Measurements from ENCODE around the gene MYOCOS.
A peak's percentile ranks its signal among the peaks of the same experiment; 100 is the strongest.
"Not testable (repeated sequence)": the region's sequence is repeated elsewhere in the genome, so short reads cannot be mapped to it uniquely, and the experiment has no call there.

Gene MYOCOS

DNA sequence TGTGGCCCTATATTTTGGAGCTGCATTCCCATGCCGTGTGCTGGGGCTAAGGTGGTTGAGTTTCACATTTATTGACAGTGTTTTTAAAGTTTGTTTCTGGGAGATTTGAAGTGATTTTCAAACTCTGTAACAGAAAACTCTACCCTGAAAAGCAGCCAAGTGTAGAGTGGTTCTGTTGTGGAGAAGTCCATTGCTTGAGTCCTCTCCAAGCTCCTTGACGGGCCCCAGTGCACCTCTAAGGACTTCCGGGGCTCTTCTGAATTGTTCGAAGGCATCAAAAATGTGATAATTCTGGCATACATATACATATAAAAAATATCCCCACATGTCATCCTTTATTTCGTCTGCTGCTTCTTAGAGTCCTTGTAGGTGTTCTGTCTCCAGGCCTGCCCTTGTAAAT lies 5.0 kb downstream of the MYOCOS start:
- DNase-seq = no peak

DNA sequence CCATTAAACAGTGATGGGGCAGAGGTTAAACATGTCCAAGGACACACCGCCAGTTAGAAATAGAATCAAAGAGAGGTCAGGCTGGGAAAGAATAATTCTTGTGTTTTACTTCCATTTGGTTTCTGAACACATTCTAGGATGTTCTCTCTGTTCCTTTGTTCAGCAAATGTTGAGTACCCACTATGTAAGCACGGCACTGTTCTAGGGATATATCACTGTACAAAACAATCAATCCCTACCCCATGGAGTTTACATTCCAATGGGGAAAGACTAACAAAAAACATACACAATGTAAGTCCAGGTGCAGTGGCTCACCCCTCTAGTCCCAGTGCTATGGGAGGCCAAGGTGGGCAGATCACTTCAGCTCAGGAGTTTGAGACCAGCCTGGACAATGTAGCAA lies 6.2 kb downstream of the MYOCOS start:
- DNase-seq = no peak

DNA sequence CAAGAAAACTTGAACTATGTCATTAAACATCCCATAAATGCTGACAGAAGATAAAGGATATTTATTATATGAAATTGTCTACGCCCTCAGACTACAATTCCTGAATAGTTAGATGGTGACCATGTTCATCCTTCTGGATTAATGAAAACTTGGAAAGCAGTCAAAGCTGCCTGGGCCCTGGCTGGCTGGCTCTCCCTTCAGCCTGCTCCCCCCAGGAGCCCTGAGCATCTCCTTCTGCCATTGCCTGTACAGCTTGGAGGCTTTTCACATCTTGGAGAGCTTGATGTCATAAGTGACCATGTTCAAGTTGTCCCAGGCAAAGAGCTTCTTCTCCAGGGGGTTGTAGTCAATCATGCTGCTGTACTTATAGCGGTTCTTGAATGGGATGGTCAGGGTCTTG lies 13.6 kb downstream of the MYOCOS start:
- DNase-seq = no peak

DNA sequence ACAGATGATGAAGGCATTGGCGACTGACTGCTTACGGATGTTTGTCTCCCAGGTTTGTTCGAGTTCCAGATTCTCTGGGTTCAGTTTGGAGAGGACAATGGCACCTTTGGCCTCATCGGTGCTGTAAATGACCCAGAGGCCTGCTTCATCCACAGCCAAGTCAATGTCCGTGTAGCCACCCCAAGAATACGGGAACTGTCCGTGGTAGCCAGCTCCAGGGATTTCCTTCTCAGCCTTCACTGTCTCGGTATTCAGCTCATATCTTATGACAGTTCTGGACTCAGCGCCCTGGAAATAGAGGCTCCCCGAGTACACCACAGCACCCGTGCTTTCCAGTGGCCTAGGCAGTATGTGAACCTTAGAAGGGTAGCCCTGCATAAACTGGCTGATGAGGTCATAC lies 14.1 kb downstream of the MYOCOS start:
- DNase-seq = no peak

GRCh38 chr1:171637928-171638576 lies 16.0 kb downstream of the MYOCOS start:
- no peak for DNase-seq

- DNase-seq = no peak
Measured at GRCh38 chr1:171640225-171640624, 18.2 kb downstream of the MYOCOS start.

- DNase-seq = no peak
Measured at GRCh38 chr1:171641076-171641864, 19.2 kb downstream of the MYOCOS start.

- DNase-seq = no peak
Measured at GRCh38 chr1:171642197-171642596, 20.2 kb downstream of the MYOCOS start.

DNA sequence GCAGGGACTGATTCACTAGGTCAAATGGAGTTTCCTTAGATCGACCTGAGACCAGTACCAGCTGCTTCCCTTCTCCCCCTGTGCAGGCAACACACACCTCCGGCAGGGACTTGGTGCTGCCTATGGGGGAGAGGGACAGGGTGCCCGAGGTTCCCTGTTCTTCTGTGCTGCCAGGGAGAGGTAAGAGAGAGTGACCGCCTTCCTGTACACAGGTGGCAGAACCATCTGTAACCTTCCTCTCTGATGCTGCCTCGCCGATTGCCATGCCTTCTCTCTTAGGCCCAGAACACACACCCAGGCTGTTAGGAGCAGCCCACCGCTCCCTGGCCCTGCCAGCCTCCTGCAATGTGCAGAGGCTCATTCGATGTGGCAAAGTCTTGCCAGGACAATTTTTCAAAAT lies 21.1 kb downstream of the MYOCOS start:
- no peak for DNase-seq

DNA sequence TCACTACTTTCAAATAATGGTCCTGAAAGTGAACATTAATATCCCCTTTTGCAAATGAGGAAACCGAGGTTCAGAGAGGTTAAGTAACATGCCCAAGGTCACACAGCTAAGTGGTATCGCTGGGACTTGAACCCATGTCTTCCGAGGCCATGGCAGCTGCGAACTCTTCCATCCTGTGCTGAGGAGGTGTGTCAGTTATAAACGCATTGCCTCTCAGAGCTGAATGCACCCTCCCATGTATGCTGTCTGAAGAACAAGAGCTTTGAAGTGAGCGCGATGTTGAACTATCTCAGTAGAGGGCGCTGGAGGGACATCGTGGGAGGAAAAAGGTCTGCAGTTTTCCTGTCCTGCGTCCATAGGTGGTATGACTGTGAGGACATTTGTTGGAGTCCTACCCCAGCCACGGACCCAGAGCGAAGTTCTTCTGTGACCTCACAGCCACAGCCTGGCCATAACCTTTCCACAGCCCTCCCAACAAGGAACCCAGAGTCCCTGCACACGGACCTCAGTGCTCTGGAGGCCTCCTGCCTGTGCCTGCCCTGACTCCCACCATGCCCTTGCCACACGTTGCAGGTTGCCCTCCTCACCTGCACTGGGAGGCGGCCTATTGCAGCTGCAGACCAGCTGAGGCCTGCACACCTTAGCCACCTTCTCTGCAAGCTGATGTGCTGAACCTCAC lies 22.9 kb downstream of the MYOCOS start:
- DNase-seq = peak; percentile 65

- no peak for DNase-seq
Measured at GRCh38 chr1:171645553-171646248, 23.7 kb downstream of the MYOCOS start.

- no peak for DNase-seq
Measured at GRCh38 chr1:171646249-171646560, 24.2 kb downstream of the MYOCOS start.

DNA sequence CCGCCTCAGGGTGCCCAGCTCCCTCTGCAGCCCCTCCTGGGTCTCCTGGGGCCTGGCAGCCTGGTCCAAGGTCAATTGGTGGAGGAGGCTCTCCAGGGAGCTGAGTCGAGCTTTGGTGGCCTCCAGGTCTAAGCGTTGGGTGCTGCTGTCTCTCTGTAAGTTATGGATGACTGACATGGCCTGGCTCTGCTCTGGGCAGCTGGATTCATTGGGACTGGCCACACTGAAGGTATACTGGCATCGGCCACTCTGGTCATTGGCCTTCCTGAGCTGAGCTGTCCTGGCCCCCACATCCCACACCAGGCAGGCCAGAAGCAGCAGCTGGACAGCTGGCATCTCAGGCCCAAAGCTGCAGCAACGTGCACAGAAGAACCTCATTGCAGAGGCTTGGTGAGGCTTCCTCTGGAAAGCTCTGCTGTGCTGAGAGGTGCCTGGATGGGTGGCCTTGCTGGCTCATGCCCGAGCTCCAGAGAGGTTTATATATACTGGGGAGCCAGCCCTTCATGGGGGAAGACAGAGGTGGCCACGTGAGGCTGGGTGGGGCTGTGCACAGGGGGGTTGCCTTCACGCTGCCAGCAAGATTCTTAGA lies 30.3 kb downstream of the MYOCOS start, which contains the start of gene MYOC:
TSS of gene MYOC (minus strand) at position 455 of the 589 bp plus-strand sequence. CDS start at position 378, 77 bp downstream.
- DNase-seq = no peak

GRCh38 chr1:171653796-171654195 lies 31.8 kb downstream of the MYOCOS start:
- no peak for DNase-seq

- no peak for DNase-seq
Measured at GRCh38 chr1:171654201-171654941, 32.3 kb downstream of the MYOCOS start.

GRCh38 chr1:171654942-171655745 lies 33.1 kb downstream of the MYOCOS start:
- peak; percentile 77 for DNase-seq

DNA sequence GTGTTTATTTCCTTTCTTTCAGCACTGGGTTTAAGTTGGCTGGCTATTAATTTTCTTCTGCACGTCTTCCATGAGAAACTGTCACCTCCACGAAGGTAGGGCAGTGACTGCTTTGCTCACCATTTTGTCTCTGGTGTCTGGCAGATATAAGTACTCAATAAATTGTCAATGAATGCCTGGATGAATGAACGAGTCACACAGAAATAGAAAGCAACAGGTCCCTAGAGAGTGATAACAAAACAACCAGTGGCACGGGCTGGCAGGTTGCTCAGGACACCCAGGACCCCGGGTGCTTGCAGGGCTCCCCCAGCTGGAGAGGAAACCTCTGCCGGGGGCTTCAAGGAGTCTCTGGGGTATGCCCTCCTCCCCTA lies 33.7 kb downstream of the MYOCOS start:
- no peak for DNase-seq

- DNase-seq = not testable (repeated sequence)
Measured at GRCh38 chr1:171656206-171656605, 34.2 kb downstream of the MYOCOS start.

GRCh38 chr1:171661076-171661650 lies 39.1 kb downstream of the MYOCOS start:
- DNase-seq = no peak

DNA sequence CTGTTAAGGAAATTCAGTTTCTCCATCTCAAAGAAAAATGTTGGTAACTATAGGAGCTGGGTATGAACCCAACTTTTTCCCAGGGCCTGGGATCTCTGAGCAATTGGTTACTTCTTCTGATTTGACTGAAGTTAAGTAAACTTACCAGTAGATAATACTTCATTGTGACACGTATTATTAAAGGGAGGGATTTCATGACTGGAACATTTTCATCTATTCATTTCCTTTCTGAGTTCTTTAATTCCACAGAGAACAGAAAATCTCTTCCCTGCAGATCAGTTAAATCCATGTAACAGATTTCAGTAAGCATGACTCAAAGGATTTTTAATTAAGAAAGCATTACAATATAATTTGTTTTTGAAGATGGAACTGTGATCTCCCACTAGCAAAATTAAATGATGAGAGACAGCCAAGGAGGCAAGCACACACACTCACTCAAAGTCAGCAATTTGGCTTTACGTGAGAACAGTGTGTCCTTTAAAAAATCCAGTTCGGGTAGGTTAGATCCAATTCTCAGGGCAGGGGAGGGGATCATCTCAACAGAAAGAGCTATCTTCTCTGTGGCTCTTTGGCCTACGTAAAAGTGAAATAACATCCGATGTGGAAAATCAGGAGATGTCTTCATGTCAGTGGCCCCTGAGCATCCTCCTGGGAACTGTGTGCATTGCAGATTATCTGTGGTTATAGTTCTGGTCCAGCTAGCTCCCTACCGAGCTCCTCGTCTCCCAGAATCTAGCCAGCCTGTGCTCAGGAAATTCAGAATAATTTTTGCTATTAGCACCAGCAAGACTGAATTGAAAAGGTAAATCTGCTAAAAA lies 41.2 kb downstream of the MYOCOS start:
- DNase-seq = no peak

Data from stimulated activated CD4-positive, alpha-beta T cell treated with anti-CD3 and anti-CD28 coated beads, Interleukin-4, amount 100 ng/mL, for 24 hours (primary cell).